BE2C (cell line): ENCODE data around the gene CPLX1.

Experiments used
- DNase-seq: peaks from one replicate; pipeline ENCODE4 v3.0.0-alpha.2; 2020
- H3K27me3 ChIP-seq: fragments of 250-450 bp; sonication (Bioruptor Pico); 2 replicates; pipeline ENCODE4 v1.5.1; 2020; ENCODE audit warnings: mild to moderate bottlenecking
- H3K36me3 ChIP-seq: fragments of 250-450 bp; sonication (Bioruptor Pico); 2 replicates; pipeline ENCODE4 v1.5.1; 2020; ENCODE audit warnings: mild to moderate bottlenecking
- H3K4me1 ChIP-seq: fragments of 250-450 bp; sonication (Bioruptor Pico); 2 replicates; pipeline ENCODE4 v1.5.1; 2020
- H3K4me3 ChIP-seq: 2 replicates; pipeline ENCODE4 v1.5.1; 2011; ENCODE audit warnings: low read depth, low read length
- H3K9me3 ChIP-seq: fragments of 250-450 bp; sonication (Bioruptor Pico); 2 replicates; pipeline ENCODE4 v1.5.1; 2020
- CTCF ChIP-seq: IDR thresholded peaks from 2 replicates; pipeline ENCODE4 v1.5.1; 2012; ENCODE audit warnings: mild to moderate bottlenecking, low read depth, low read length

Gene CPLX1

GRCh38 chr4:791252-791897, 34.6 kb downstream of the CPLX1 start:
- H3K4me1 ChIP-seq: peaks cover 13% of the 10 kb centered on the region
- no peak for TF ChIP-seq CTCF

GRCh38 chr4:790466-790820, 35.5 kb downstream of the CPLX1 start:
- no peaks in the 10 kb centered on the region for H3K9me3 ChIP-seq
- no peak for TF ChIP-seq CTCF
- H3K4me1 ChIP-seq: peaks cover 13% of the 10 kb centered on the region
- no peak overlapping the region for H3K4me3 ChIP-seq
- H3K27me3 ChIP-seq: no peaks in the 10 kb centered on the region
- H3K36me3 ChIP-seq: peaks cover 10% of the 10 kb centered on the region
- DNase-seq: no peak

More at GRCh38 chr4:791252-791897, 34.6 kb downstream of the CPLX1 start:
- H3K9me3 ChIP-seq: no peaks in the 10 kb centered on the region
- peaks cover 10% of the 10 kb centered on the region for H3K36me3 ChIP-seq
- DNase-seq: no peak
- H3K27me3 ChIP-seq: no peaks in the 10 kb centered on the region
- no peak overlapping the region for H3K4me3 ChIP-seq

GRCh38 chr4:789571-790465, 36.1 kb downstream of the CPLX1 start:
- Histone ChIP-seq H3K4me1 (peaks cover 13% of the 10 kb centered on the region), H3K9me3 (no peaks in the 10 kb centered on the region), H3K27me3 (no peaks in the 10 kb centered on the region), H3K4me3 (no peak overlapping the region), H3K36me3 (peaks cover 15% of the 10 kb centered on the region)
- no peak for DNase-seq
- no peak for TF ChIP-seq CTCF

GRCh38 chr4:788636-789297, 37.2 kb downstream of the CPLX1 start:
- no peaks in the 10 kb centered on the region for H3K9me3 ChIP-seq
- peak; percentile 59 for DNase-seq
- peaks cover 16% of the 10 kb centered on the region for H3K36me3 ChIP-seq
- H3K27me3 ChIP-seq: no peaks in the 10 kb centered on the region
- no peak for TF ChIP-seq CTCF
- H3K4me3 ChIP-seq: no peak overlapping the region
- peaks cover 13% of the 10 kb centered on the region for H3K4me1 ChIP-seq

- DNase-seq: no peak
- H3K27me3 ChIP-seq: no peaks in the 10 kb centered on the region
- H3K4me3 ChIP-seq: no peak overlapping the region
Observed at GRCh38 chr4:788006-788635, 37.8 kb downstream of the CPLX1 start.

More at GRCh38 chr4:788006-788635, 37.8 kb downstream of the CPLX1 start:
- H3K36me3 ChIP-seq: peaks cover 15% of the 10 kb centered on the region
- TF ChIP-seq CTCF: no peak
- no peaks in the 10 kb centered on the region for H3K9me3 ChIP-seq
- H3K4me1 ChIP-seq: peaks cover 13% of the 10 kb centered on the region
